Measurements from ENCODE around the gene TMIGD3. TPM values are rescaled to one million over a fixed set of nuclear protein-coding genes. Genes with fewer than 3 reads are reported as not detected.

TMIGD3 gene
- polyA plus RNA-seq, 3 donors, result 2.0 to 3.1 (median 2.1) TPM

DNA sequence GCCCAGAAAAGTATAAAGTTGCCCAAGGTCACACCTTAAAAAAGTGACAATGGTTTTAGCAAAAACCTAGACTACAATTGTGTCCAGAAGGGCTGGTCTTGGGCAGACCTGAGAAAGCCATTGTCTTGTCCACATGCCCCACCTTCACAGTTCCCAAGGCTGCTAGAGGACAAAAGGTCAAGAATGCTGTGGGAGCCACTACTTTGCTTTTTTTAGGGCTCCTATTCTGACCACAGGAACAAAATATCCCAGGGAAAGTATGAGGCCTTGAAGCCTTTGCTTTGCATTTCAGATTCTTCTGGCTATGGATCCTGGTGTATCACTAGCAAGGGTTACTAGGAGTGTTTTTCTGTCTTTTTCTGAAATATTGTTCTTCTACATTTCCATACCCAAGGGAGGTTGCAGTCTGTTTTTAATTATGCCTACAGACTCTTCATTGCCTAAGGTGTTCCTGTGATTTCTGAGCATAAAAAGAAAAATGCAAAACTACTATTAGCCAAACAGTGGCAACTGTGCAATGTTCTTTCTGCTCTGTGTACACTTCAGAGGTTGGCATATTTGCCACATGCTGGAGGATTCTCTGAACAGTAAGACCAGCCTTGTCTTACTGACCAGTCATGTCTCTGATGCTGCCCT lies 18.9 kb downstream of the TMIGD3 start:
- no peaks in the 10 kb centered on the region for H3K9me3 Mint-ChIP-seq
- no peaks in the 10 kb centered on the region for H3K27me3 Mint-ChIP-seq (ENCODE audit: low read depth in 3 of 3)
- TF ChIP-seq, protein P1, sequence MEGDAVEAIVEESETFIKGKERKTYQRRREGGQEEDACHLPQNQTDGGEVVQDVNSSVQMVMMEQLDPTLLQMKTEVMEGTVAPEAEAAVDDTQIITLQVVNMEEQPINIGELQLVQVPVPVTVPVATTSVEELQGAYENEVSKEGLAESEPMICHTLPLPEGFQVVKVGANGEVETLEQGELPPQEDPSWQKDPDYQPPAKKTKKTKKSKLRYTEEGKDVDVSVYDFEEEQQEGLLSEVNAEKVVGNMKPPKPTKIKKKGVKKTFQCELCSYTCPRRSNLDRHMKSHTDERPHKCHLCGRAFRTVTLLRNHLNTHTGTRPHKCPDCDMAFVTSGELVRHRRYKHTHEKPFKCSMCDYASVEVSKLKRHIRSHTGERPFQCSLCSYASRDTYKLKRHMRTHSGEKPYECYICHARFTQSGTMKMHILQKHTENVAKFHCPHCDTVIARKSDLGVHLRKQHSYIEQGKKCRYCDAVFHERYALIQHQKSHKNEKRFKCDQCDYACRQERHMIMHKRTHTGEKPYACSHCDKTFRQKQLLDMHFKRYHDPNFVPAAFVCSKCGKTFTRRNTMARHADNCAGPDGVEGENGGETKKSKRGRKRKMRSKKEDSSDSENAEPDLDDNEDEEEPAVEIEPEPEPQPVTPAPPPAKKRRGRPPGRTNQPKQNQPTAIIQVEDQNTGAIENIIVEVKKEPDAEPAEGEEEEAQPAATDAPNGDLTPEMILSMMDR (IDR thresholded peaks at IDR 0.05), result no peak
- Histone ChIP-seq H3K36me3 (replicated peaks in 1 of 2; ENCODE audit: control insufficient read depth in 1 of 2, insufficient read depth in 2 of 2, low read length in 2 of 2) (no peaks in the 10 kb centered on the region), H3K27ac (ENCODE audit: low read depth in 1 of 2, low read length in 2 of 2) (peak overlapping the region in 1 of 2 donors; percentile 61), H3K27me3 (ENCODE audit: control insufficient read depth in 2 of 2, insufficient read depth in 2 of 2, low read length in 2 of 2) (no peaks in the 10 kb centered on the region), H3K4me3 (replicated peaks in 1 of 3; ENCODE audit: low read depth in 2 of 3, low read length in 3 of 3) (no peak overlapping the region), H2AFZ (ENCODE audit: insufficient read depth, low read depth, low read length, poor library complexity, severe bottlenecking) (no peak overlapping the region), H3K79me2 (ENCODE audit: insufficient read depth, low read length) (no peaks in the 10 kb centered on the region), H3K9me3 (replicated peaks in 1 of 2; ENCODE audit: control insufficient read depth in 1 of 2, insufficient read depth in 1 of 2, low read length in 2 of 2) (no peaks in the 10 kb centered on the region), H3K4me2 (replicated peaks; ENCODE audit: extremely low read depth, low read length, poor library complexity, severe bottlenecking) (no peak overlapping the region), H4K20me1 (ENCODE audit: insufficient read depth, low read length) (no peaks in the 10 kb centered on the region), H3K9ac (ENCODE audit: insufficient read depth, low read length, poor library complexity, severe bottlenecking) (no peak overlapping the region), H3K4me1 (ENCODE audit: control insufficient read depth in 1 of 2, insufficient read depth in 2 of 2, low read length in 2 of 2) (peaks cover 71 to 72% of the 10 kb centered on the region in 2 donors)
- peak overlapping the region in 3 of 7 donors; percentile 8 to 69 (median 59) for H3K27ac Mint-ChIP-seq
- DNase-seq, result no peak
- H3K36me3 Mint-ChIP-seq, result no peaks in the 10 kb centered on the region
- peaks cover 69% of the 10 kb centered on the region for H3K4me1 Mint-ChIP-seq
- no peak overlapping the region for H3K4me3 Mint-ChIP-seq
- intact Hi-C loops (cut with micrococcal nuclease), result loop anchor here (5.0 to 10.0 kb wide), 3 partner anchors 33 to 260 kb away; no protein-coding TSS in a partner anchor

DNA sequence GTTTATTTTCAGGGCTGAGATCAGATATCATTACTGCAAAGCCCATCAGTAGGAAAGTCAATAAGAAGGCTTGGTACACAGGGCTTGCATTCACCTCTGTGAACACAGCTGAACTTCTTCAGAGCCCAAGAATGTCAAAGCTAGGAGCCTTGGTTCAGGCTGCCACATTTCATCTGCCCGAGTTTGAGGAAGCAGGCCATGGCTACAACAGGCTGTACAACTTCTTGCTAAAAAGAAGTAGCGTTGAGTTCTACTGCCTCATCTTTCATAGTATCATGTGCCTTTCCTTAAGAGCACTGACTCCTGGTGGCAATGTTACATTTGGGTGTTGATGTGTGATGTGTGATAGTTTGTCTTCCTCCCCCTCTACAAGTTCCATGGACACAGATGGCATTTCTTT lies 19.6 kb downstream of the TMIGD3 start:
- Mint-ChIP-seq H3K27ac (peak overlapping the region in 6 of 7 donors; percentile 8 to 72 (median 64)), H3K4me3 (no peak overlapping the region), H3K27me3 (ENCODE audit: low read depth in 3 of 3) (no peaks in the 10 kb centered on the region), H3K9me3 (no peaks in the 10 kb centered on the region), H3K36me3 (peaks cover 0 to under 1% of the 10 kb centered on the region in 2 donors), H3K4me1 (peaks cover 66% of the 10 kb centered on the region)
- H3K4me3 ChIP-seq (replicated peaks in 1 of 3; ENCODE audit: low read depth in 2 of 3, low read length in 3 of 3), result no peak overlapping the region
- no peaks in the 10 kb centered on the region for H4K20me1 ChIP-seq (ENCODE audit: insufficient read depth, low read length)
- H3K79me2 ChIP-seq (ENCODE audit: insufficient read depth, low read length), result no peaks in the 10 kb centered on the region
- H3K9ac ChIP-seq (ENCODE audit: insufficient read depth, low read length, poor library complexity, severe bottlenecking), result no peak overlapping the region
- TF ChIP-seq, protein P1 (IDR thresholded peaks at IDR 0.05), result no peak
- H3K4me2 ChIP-seq (replicated peaks; ENCODE audit: extremely low read depth, low read length, poor library complexity, severe bottlenecking), result no peak overlapping the region
- DNase-seq, result peak in 2 of 3 donors; percentile 27 to 44
- WGBS (ENCODE audit: insufficient coverage), result 0% methylated on average over 1 of the region's 2 CpGs
- H3K27me3 ChIP-seq (ENCODE audit: control insufficient read depth in 2 of 2, insufficient read depth in 2 of 2, low read length in 2 of 2), result no peaks in the 10 kb centered on the region
- H3K9me3 ChIP-seq (replicated peaks in 1 of 2; ENCODE audit: control insufficient read depth in 1 of 2, insufficient read depth in 1 of 2, low read length in 2 of 2), result no peaks in the 10 kb centered on the region
- intact Hi-C loops (cut with micrococcal nuclease), result loop anchor here (5.0 to 10.0 kb wide), 3 partner anchors 33 to 261 kb away; no protein-coding TSS in a partner anchor
- peak overlapping the region in 1 of 2 donors; percentile 61 for H3K27ac ChIP-seq (ENCODE audit: low read depth in 1 of 2, low read length in 2 of 2)
- no peaks in the 10 kb centered on the region for H3K36me3 ChIP-seq (replicated peaks in 1 of 2; ENCODE audit: control insufficient read depth in 1 of 2, insufficient read depth in 2 of 2, low read length in 2 of 2)
- peaks cover 65% of the 10 kb centered on the region in 2 donors for H3K4me1 ChIP-seq (ENCODE audit: control insufficient read depth in 1 of 2, insufficient read depth in 2 of 2, low read length in 2 of 2)
- H2AFZ ChIP-seq (ENCODE audit: insufficient read depth, low read depth, low read length, poor library complexity, severe bottlenecking), result peak overlapping the region; percentile 60
